A673 (cell line): Measurements from ENCODE around the gene OR4S2.

ENCODE experiments used
- CTCF ChIP-seq: fragments of 300-800, 200-600 bp; sonication (generic); conservative IDR thresholded peaks from 2 replicates; pipeline ENCODE4 v1.5.1; 2017; ENCODE audit warnings: low read depth, mild to moderate bottlenecking, antibody characterized with exemption, low read length, moderate library complexity, mixed read lengths
- EZH2 ChIP-seq: fragments of 200-600 bp; sonication (generic); IDR thresholded peaks from 2 replicates; pipeline ENCODE4 v1.6.1; 2017; ENCODE audit warnings: borderline replicate concordance, low read depth, mild to moderate bottlenecking, mixed read lengths, antibody characterized with exemption, low read length; ENCODE audit not compliant: poor library complexity, severe bottlenecking

- TF ChIP-seq EZH2 (no peak), CTCF (no peak)
These were observed 49.7 kb downstream of the OR4S2 start for GRCh38 chr11:55697817-55698216.
